ENCODE results near the gene ARHGEF28.

The ARHGEF28 gene

DNA sequence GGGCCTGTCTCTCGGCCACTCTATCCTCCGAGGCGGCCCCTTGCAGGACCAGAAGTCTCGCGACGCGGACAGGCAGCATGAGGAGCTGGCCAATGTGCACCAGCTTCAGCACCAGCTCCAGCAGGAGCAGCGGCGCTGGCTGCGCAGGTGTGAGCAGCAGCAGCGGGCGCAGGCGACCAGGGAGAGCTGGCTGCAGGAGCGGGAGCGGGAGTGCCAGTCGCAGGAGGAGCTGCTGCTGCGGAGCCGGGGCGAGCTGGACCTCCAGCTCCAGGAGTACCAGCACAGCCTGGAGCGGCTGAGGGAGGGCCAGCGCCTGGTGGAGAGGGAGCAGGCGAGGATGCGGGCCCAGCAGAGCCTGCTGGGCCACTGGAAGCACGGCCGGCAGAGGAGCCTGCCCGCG lies 283.5 kb downstream of the ARHGEF28 start:
- DNase-seq (ENCODE audit: low read depth) = no peak
- TF ChIP-seq, protein P1, sequence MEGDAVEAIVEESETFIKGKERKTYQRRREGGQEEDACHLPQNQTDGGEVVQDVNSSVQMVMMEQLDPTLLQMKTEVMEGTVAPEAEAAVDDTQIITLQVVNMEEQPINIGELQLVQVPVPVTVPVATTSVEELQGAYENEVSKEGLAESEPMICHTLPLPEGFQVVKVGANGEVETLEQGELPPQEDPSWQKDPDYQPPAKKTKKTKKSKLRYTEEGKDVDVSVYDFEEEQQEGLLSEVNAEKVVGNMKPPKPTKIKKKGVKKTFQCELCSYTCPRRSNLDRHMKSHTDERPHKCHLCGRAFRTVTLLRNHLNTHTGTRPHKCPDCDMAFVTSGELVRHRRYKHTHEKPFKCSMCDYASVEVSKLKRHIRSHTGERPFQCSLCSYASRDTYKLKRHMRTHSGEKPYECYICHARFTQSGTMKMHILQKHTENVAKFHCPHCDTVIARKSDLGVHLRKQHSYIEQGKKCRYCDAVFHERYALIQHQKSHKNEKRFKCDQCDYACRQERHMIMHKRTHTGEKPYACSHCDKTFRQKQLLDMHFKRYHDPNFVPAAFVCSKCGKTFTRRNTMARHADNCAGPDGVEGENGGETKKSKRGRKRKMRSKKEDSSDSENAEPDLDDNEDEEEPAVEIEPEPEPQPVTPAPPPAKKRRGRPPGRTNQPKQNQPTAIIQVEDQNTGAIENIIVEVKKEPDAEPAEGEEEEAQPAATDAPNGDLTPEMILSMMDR (IDR thresholded peaks at IDR 0.05; ENCODE audit: low read depth, low read length, missing control alignments) = no peak
- no peak overlapping the region for H3K4me3 ChIP-seq (ENCODE audit: low read depth, low read length)

DNA sequence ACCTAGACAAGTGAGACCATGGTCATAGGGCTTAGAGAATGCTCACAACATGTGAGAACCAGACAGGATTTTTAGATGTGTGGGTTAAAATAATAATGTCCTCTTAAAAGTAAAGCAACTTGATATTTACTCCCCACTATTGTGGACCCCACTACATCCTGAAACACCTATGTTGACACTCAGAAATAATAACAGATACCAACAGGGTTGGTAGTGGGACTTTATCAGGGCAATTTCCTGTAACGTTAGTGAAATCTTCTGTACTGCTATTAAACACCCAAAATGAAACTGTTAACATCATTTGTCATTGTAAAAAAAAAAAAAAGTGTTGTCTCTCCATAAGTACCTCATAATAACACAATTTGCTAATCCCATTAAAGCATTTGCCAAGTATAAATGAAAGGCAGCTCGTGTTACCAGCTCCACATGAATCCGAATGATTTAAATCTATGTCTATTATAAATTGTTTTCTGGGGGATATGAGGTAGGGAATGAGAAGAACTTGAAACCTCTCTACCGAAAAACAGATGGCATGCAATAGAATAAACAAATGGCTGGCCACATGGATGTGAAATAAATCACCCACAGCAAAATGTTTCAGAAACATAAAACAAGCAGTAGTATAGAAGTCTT lies 285.9 kb downstream of the ARHGEF28 start:
- TF ChIP-seq, protein P1 (IDR thresholded peaks at IDR 0.05; ENCODE audit: low read depth, low read length, missing control alignments) = no peak
- H3K4me3 ChIP-seq (ENCODE audit: low read depth, low read length) = no peak overlapping the region
- no peak for DNase-seq (ENCODE audit: low read depth)

DNA sequence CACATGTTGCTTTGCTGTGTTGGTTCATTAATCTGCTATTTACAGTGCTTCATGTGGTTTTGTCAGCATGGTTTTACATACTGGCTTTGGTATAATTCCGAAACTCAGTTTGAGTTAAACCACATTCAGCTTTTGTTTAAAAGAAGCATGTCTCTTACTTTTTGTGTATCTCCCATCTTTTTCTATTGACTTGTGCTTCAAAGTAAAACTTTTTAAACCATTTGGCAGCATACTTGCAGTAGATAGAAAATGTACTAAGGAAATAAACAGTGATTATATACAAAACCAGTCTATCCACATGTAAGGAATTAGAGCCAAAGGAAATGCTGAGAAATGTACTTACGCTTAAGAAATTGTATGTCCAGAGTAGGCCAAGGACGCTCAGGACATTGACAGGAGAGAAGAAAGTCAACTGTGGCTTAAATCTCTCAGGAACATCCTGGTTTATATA lies 286.9 kb downstream of the ARHGEF28 start:
- TF ChIP-seq, protein P1 (IDR thresholded peaks at IDR 0.05; ENCODE audit: low read depth, low read length, missing control alignments) = no peak
- no peak overlapping the region for H3K4me3 ChIP-seq (ENCODE audit: low read depth, low read length)
- peak; percentile 31 for DNase-seq (ENCODE audit: low read depth)

DNA sequence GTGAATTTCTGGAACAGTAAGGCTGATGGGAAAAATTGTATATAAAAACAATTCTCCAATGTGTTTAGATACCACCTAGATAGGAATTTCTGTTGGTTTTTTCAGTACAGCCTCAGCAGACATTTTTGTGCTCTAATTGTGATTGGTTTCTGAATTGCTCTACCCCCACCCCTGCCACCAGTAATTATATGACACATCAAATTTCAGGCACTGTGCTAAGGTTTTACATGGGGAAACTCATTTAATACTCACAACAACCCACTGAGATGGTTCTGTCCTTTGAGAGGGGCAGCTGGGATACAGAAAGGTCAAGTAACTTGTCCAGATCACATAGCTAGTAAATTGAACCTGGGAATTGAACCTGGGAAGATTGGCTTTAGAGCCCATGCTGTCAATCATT lies 288.0 kb downstream of the ARHGEF28 start:
- DNase-seq (ENCODE audit: low read depth) = no peak
- TF ChIP-seq, protein P1 (IDR thresholded peaks at IDR 0.05; ENCODE audit: low read depth, low read length, missing control alignments) = no peak
- H3K4me3 ChIP-seq (ENCODE audit: low read depth, low read length) = no peak overlapping the region

DNA sequence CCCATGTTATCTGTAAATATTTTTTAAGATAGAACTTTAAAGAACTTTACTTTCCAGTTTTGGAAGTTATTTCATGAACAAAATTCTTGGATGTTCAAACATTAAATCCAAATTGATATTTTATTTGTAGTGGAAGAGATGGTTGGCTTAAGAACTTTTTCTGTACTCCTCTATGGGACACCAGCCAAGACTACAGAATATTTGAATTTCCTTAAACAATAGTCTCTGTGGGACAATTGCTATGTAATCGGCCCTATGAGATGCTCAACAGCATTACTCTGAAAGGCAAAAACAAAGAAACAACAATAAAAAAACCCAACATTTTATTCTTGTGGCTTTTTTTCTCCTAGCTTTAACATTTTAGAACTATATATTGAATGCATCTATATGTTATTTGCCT lies 289.3 kb downstream of the ARHGEF28 start:
- H3K4me3 ChIP-seq (ENCODE audit: low read depth, low read length) = no peak overlapping the region
- TF ChIP-seq, protein P1 (IDR thresholded peaks at IDR 0.05; ENCODE audit: low read depth, low read length, missing control alignments) = no peak
- DNase-seq (ENCODE audit: low read depth) = no peak

DNA sequence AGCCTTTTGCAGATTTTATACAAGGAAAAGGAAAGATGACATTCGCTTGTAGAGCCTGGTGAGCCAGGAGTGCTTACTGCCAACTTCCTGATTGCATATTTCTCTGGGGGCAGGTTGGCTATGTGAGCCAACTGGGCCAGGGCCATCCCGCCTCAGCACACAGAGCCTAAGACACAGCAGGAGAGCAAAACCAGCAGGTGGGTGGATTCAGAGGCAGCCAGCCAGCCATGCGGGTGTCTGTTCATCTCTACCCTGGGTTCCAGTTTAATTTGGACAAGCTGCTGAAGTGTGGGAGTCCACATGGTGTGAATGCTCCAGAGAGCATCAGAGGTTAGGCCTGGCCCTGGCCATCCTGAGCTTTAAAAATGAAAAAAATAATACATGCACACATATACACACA lies 291.4 kb downstream of the ARHGEF28 start:
- no peak for DNase-seq (ENCODE audit: low read depth)
- TF ChIP-seq, protein P1 (IDR thresholded peaks at IDR 0.05; ENCODE audit: low read depth, low read length, missing control alignments) = no peak
- H3K4me3 ChIP-seq (ENCODE audit: low read depth, low read length) = no peak overlapping the region

DNA sequence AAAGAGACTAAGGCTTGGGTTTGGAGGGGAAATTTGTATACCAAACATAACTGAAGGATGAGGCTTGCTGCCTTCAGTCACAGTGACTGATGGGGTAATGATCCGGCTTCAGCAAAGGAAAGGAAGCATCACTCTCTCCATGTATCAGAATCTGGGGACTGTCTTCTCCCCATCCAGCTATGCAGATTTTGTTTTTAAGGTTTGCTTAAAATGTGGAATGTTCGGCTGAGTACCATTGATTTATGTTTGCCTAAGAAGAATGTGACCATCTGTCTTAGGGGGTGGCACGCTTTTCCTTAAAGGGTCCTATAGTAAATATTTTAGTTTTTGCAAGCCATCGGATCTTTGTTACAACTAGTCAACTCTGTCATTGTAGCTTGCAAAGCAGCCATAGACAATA lies 291.9 kb downstream of the ARHGEF28 start:
- DNase-seq (ENCODE audit: low read depth) = no peak
- TF ChIP-seq, protein P1 (IDR thresholded peaks at IDR 0.05; ENCODE audit: low read depth, low read length, missing control alignments) = no peak
- no peak overlapping the region for H3K4me3 ChIP-seq (ENCODE audit: low read depth, low read length)

All from GM12864 (cell line).